Tongue (tissue), 2 donors: ENCODE measurements around the gene CSF1R. TPM values are rescaled to one million over a fixed set of nuclear protein-coding genes. Genes with fewer than 3 reads are reported as not detected.
"Not testable (repeated sequence)": the region's sequence is repeated elsewhere in the genome, so short reads cannot be mapped to it uniquely, and the experiment has no call there.

Experiments
- DNase-seq: peaks from one replicate; pipeline ENCODE4 v3.0.0-alpha.2; 2015
- total RNA-seq: library from RNA; depleted of rRNA; stranded (reverse); fragments of >200 nt; gene quantifications from one replicate; pipeline ENCODE4 v1.2.3, GENCODE V29; 2014

CSF1R gene
- total RNA-seq, 1 donor from 2014 or later, result 21.6 TPM

DNA sequence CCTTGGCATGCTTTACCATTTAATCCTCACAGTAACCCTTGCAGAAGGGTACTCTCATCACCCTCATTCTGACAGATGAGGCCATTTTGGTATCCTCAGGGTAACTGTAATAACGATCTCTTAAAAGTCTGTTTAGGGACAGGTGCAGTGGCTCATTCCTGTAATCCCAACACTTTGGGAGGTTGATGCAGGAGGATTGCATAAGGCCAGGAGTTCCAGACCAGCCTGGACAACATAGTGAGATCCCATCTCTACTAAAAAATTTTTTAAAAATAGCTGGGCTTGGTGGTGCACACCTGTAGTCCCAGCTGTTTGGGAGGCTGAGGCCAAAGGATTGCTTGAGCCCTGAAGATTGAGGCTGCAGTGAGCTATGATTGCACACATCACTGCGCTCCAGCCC is 31.8 kb downstream of the CSF1R start:
- no peak for DNase-seq

DNA sequence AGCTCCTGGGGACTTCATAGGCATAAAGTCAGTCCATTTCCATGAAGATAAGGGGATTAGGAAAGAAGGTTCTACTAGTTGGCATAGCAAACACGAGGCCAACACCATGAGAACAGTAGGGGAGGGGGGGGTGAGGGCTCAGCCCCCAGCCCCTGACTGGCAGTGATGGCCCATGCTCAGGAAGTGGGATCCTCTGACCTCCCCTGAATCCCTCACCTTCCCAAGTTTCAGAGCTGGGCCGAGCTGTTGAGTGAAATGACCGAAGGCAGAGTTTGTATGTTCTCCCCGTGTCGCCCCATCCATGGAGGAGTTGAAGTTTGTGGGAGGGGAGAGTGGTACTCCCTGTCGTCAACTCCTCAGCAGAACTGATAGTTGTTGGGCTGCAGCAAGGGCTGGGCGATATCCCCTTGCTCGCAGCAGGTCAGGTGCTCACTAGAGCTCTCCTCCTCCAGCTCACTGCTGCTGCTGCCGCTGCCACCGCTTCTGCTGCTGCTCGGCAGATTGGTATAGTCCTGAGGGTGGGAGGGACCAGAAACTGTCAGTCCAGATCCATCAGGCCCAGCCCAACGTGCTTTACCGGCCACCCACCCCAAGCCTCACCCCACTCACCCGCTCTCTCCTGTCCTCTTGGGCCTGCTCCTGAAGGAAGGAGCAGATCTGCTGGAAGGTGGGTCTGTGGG is 32.5 kb downstream of the CSF1R start:
- no peak for DNase-seq

DNA sequence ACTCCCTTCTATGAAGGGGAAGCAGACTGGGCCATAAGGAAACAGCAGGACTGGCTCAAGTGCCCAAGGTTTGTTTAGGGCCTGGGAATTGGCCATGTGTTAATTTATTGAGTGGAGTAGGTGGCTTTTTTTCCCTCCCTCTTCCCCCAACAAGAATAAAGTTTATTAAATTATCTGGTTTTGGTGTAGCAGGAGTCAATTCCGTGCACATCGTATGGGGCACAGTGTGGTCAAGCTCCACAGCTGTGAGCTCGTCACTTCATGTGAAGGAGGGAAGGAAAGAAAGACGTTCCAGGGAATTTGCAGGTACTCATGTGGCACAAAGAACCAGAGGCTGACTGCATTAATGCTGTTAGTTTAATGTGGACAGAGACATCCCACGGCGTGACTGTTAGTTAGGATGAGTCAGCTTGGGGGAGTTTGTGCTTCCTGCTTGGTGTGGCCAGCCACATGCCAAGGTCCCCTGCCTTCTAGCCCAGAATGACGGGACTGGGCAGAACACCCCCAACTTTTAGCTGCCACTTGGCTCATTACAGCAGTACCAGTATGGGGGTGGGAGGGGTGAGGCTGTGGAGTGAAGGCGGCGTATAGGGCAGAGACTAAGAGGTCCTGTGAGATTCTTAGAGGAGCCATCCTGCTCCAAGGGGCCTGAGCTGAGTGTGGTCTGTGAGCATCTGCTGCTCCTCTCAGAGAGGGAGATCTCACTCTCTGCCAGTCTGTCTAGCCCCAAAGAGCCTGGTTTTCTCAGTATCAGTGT is 33.2 kb downstream of the CSF1R start:
- no peak for DNase-seq

DNA sequence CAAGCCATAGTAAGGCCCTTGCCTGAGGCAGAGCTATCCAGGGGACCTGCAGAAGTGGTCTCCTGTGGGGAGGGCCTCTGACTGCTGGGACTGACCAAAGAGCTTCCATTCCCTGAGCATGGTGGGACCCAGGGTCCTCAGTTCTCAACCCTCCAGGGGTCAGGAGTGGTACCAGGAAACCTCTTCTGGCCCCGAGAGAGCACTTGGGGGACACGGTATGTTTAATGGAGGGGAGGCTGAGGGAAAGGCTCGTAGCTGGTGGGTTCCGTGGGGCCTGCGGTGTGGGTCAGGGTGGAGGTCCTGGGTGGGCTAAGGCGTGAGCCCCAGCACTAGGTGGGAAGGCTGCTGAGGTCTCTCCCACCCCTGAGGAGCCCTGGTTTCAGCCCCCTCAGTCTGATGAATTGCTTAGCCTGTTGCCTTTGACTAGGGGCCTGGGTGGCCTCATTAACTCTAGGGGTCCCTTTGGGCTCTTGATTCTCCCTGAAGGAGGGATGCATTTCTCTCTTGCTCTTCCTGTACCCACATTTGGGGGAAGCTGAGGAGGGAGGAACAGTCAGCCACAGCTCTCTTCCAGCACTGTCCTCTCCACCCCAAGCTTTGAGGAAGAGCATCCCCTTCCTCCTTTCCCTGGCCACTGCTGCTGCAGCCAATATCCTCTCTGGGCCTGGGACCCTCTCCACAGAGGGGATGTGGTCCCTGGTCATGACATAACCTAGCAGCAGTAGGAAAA is 34.0 kb downstream of the CSF1R start:
- DNase-seq, result no peak

DNA sequence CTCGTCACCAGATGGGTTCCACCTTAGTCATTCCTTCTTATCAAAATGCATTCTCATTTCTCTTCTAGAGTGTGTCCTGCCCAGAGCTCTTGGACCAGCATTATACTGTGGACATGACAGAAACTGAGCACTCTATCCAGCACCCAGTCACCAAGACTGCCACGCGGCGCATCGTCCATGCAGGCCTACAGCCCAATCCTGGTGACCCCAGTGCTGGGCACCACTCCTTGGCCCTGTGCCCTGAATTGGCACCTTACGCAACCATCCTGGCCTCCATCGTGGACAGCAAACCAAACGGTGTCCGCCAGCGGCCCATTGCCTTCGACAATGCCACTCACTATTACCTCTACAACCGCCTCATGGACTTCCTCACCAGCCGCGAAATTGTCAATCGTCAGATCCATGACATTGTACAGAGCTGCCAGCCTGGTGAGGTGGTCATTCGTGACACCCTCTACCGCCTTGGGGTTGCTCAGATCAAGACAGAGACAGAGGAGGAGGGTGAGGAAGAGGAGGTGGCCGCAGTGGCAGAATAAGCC is 34.6 kb downstream of the CSF1R start:
- DNase-seq, result no peak

DNA sequence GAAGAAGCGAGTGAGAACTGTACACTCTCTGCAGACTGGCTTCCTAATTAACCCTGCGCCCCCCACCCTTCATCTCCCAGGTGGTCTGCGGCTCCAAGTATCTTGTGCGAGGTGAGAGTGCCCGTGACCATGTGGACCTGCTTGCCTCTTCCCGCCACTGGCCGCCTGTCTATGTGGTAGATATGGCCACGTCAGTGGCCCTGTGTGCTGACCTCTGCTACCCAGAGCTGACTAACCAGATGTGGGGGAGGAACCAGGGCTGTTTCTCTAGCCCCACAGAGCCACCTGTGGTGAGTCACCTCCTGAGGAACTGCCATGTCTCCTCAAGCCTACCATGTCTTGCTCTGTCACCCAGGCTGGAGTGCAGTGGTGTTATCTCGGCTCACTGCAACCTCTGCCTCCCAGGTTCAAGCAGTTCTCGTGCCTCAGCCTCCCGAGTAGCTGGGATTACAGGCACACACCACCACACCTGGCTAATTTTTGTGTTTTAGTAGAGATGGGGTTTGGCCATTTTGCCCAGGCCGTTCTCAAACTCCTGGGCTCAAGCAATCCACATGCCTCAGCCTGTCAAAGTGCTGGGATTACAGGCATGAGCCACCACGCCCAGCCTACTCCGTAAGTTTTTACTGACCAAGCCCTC is 36.1 kb downstream of the CSF1R start:
- DNase-seq, result not testable (repeated sequence)

DNA sequence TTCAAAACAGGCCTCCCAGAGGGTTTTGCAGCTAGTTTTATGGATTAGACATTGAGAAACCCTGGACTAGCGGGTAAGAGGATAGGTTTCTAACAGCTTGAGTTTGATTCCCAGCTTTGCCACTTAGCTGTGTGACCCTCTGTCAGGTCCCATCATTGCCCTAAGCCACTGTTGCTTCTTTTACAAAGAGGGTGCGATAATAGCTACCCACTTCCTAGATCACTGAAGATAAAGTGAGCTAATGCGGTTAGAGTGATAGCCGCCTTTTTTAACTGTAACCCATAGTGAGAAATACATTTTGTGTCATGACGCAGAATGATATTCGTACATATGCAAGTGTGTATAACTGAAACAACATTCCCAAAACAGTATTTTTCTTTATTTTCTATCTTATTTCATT is 40.3 kb downstream of the CSF1R start:
- no peak for DNase-seq

DNA sequence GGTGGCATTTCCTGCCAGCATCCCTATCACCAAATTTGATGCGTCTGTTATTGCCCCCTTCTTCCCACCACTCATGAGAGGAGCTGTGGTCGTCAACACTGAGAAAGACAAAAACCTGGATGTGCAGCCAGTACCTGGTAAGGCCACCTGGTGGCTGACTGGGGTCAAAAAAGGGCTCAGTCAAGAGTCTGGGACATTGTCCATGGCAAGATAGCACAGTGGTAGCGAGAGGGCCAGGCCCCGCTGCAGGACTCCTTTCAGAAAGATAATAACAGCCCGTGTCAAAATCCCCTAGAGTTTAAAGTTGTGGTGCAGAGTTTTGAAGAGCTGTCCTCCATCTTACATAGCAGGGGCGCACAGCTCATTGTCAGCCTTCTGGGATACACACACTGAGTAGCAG is 40.8 kb downstream of the CSF1R start:
- DNase-seq, result no peak

DNA sequence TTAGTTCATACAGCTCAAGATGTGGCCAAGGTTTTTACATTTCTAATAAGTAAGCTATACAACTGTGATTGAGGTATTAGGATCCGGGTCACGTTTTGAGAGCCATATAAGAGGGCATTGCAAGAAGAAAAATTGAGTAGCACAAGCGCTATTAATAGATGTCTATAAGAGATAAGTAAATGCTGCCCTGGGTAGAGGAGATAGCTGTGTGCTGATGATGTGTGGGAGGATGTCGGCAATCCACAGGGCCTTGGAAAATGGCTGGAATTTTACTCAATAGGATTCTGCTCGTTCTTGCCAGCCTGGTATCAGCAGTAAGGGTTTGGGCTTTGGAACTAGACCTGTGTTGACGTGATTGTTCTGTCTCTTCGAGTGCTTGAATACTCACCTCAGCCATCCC is 41.6 kb downstream of the CSF1R start:
- DNase-seq, result no peak

DNA sequence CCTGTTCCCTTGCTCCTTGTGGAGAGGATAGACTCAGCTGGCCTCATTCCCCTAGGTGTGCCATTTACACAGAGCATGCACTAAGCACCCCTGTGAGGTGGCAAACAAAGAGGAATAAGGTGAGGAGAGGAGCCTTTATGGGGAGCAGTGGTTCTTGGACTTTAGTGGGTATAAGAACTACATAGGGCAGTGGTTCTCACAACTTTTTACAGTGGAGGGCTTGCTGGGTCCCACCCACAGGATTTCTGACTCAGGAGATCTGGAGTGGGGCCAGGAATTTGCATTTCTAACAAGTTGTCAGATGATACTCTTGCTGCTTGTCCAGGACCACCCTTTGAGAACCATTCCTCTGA is 42.0 kb downstream of the CSF1R start:
- DNase-seq, result peak; percentile 38

DNA sequence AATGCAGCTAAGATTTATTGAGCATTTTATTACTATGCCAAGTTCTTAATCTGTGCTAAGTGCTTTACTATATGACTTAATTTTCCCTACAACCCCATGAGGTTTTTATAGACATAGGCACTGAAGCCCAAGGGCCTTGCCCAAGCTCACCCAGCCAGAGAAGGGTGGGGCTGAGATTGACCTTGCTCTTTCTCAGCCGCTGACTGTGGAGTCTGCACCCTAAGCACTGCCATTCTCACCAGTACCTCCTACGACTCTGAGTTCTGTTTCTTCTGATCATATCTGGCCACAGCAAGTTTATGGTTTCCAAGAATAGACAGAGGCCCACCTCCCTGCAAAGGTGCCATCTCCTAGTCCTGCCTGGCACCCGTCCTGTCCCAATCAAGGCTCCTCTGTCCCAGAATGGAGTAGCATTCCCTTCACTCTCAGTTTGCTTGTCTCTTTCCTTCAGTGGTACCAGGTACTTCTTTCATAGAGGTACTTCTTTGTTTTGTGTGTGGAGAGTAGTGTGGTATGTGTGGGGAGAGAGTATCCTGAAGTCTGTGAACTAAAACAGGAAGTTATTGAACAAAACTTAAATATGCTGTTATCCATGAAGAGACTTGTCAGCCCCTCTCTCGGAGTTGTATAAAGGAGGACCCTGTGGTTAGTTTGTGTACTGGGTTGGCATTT is 42.6 kb downstream of the CSF1R start:
- DNase-seq, result no peak

DNA sequence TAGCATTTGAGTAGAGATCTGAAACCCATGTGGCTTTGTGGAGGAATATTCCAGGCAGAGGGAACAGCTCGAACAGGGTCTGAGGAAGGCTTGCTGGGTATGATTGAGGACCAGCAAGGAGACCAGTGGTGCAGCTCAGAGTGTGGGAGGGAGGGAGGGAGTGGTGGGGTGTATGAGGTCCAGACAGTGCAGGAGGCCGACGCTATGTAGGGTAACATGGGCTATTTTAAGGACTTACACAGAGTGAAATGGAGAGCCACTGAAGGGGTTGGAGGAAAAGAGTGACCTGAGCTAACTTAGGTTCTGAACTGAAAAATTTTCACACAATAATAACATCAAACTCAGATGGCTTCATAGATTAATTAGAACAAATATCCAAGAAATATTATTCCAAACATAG is 43.9 kb downstream of the CSF1R start:
- no peak for DNase-seq

DNA sequence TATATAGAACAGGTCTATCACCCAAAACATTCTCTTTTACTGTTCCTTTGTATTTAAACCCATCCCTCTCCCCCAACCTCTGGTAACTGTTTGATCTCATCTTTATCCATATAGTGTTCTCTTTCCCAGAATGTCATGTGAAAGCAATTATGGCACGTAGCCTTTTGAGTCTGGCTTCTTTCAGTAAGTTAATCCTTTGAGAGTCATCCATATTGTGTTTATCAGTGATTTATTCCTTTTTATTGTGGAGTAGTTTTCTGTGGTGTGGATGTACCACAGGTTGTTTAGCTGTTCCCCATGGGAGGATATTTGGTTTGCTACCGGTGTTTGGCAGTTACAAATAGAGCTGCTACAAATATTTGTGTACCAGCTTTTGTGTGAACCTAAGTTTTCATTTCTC is 47.8 kb downstream of the CSF1R start:
- DNase-seq, result no peak

DNA sequence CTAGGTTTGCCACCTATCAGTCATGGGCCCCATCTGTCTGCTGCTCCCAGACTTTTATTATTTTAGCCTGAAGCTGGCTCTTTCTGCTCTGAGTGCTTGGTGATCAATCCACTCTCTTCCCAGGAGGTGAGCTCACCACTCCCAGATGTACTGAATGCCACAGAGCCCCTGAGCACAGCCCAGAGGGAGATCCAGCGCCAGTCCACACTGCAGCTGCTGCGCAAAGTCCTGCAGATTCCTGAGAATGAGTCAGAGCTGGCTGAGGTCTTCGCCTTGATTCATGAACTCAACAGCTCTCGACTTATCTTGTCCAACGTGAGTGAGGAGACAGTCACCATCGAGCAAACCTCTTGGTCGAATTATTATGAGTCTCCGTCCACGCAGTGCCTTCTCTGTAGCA is 49.8 kb downstream of the CSF1R start:
- DNase-seq, result no peak

DNA sequence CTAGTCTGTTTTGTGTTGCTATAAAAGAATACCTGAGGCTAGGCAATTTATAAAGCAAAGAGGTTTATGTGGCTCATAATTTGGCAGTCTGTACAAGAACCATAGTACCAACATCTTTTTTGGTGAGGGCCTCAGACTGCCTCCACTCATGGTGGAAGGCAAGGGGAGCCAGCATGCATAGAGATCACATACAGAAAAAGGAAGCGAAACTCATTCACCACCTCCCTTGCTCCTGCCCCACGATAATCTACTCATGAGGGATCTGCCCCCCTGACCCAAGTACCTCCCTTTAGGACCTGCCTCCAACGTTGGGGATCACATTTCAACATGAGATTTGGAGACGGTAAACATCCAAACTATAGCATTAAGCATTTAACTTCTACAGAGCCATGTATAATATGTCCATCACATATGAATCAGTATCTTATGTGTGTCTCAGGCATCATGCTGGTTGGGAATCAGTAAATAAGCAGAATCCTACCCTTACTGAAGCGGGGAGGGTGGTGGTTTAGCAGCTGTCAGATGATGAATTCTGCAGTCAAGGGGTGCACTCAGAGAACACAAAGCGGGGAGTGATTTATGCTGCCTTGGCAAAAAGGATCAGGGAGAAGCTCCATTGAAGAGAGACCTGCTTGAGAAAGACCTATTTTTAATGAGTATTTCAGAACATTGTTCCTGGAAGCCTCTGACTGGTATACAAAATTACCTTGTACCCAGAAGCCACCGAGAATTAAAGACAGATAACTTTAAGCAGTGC is 51.0 kb downstream of the CSF1R start:
- DNase-seq, result no peak

DNA sequence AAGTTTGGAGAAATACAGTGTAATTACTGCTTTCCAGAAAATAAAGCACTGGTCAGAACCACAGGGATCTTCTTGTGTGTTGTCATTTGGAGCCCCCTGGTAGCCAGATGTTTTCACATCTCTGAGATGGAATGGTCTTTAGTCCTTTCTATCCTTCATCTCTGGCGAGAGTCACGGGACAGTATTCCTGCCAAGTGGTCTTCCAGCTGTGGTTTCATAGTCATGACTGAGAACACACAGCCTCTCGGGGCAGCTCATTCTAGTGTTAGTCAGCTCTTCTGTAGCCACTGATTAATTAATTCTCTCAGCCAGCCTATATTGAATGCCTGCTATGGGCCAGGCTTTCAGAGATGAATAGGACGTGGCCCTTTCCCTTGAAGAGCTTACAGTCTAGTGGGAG is 51.7 kb downstream of the CSF1R start:
- DNase-seq, result peak; percentile 24

DNA sequence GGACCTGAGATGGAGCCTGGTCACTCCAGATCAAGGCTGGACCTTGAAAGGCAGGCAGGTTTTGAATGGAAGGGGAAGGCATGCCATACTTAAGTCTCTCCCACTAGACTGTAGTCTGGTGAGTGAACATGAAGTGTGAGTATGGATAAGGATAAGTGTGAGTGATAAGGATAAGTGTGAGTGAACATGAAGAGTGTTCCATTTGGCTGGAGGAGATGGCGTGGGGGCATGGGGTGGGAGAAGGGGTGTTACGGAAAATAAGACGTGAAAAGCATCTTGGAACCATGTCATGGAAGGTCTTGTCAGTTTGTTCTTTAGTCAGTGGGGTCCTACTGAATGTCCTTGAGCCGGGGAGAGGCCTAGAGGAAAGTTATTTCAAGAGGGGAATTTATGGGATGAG is 53.0 kb downstream of the CSF1R start:
- no peak for DNase-seq

DNA sequence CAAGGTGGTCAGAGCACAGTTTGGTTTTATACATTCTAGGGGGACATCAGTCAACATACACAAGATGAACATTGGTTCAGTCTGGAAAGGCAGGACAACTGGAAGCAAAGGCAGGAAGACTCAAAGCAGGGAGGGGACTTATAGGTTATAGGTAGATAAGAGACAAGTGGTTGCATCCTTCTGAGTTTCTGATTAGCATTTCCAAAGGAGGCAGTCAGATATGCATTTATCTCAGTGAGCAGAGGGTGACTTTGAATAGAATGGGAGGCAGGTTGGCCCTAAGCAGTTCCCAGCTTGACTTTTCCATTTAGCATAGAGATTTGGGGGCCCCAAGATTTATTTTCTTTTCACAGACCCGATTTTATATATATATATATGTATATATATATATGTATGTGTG is 58.3 kb downstream of the CSF1R start:
- not testable (repeated sequence) for DNase-seq

DNA sequence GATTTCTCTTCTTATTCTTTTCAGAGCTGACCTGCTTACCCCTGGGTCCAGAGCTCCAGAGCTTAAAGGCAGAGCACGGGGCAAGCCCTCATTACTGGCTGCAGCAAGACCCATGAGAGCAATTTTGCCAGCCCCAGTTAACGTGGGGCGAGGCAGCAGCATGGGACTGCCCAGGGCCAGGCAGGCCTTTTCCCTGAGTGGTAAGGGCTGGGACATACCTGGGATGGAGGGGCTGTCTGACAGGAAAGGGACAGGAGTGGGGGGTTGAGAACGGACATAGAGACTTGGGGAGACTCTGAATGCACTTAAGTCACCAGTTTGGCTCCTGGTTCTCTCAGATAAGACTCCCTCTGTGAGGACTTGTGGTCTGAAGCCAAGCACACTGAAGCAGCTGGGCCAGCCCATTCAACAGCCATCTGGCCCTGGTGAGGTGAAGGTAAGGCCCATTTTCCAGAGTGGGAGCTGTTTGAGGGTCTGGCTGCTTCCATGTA is 59.6 kb downstream of the CSF1R start:
- no peak for DNase-seq

DNA sequence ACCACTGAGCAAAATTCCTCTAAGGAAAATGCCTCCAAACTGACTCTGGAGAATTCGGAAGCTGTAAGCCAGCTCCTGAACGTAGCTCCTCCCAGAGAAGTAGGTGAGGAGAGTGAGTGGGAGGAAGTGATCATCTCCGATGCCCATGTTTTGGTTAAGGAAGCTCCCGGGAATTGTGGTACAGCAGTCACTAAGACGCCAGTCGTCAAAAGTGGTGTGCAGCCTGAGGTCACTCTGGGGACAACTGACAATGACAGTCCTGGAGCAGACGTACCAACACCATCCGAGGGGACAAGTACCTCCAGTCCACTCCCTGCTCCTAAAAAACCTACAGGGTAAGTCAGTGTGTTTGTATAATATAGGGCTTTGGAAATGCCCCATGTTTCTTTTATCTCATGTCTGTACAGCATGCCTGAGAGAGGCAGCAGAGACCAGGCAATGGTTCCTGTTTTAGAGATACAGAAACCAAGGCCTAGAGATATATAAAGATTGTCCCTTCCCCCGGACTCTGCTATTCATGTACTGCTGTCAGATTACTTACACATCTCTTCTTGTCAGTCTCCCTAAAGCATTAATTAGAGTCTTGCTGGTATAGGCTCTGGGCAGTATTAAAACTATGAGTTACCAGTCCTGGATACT is 61.9 kb downstream of the CSF1R start:
- DNase-seq, result peak; percentile 2

DNA sequence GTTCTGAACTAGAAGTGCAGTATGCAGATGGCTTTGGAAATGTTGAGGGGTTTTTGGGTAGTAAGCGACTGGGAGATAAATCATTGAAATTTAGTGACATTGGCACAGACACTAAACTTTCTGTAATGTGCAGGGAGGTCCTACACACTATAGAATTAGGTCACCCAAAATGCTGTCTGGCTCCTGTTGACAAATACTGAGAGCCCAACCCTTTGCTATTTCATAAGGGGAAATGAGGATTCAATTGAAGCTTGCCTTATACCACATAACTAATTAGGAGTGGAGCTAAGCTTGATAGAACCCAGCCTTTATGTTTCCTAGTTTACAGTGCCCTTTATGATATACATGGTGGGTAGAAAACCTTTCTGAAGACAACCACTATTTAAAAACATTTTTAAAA is 63.2 kb downstream of the CSF1R start:
- no peak for DNase-seq
